DMS79 treated with DMSO at 0.1 percent for 48 hours (cell line): ENCODE measurements around the gene WFDC1.

ENCODE experiments used
- DNase-seq: peaks from one replicate; lab custom pipeline; 2025; lab: John Stamatoyannopoulos, UW

The WFDC1 gene

GRCh38 chr16:84294531-84295142 lies at the start of gene WFDC1:
TSS of gene WFDC1 (plus strand) at chr16:84294878. CDS start at chr16:84294972, 94 bp downstream.
- no peak for DNase-seq

- no peak for DNase-seq
Measured at GRCh38 chr16:84245956-84246678, 48.6 kb upstream of the WFDC1 start.

- no peak for DNase-seq
Measured at GRCh38 chr16:84246679-84247077, 48.0 kb upstream of the WFDC1 start.

GRCh38 chr16:84247331-84247730 lies 47.3 kb upstream of the WFDC1 start:
- DNase-seq, result no peak

- no peak for DNase-seq
Measured at GRCh38 chr16:84247844-84248243, 46.8 kb upstream of the WFDC1 start.

- DNase-seq, result no peak
Measured at GRCh38 chr16:84252184-84252583, 42.5 kb upstream of the WFDC1 start.

- no peak for DNase-seq
Measured at GRCh38 chr16:84253173-84253572, 41.5 kb upstream of the WFDC1 start.

- DNase-seq, result no peak
Measured at GRCh38 chr16:84254062-84254461, 40.6 kb upstream of the WFDC1 start.

GRCh38 chr16:84255050-84255810 lies 39.4 kb upstream of the WFDC1 start:
- no peak for DNase-seq

GRCh38 chr16:84258266-84258665 lies 36.4 kb upstream of the WFDC1 start:
- no peak for DNase-seq

GRCh38 chr16:84259691-84260090 lies 35.0 kb upstream of the WFDC1 start:
- DNase-seq, result no peak

GRCh38 chr16:84260766-84261554 lies 33.7 kb upstream of the WFDC1 start:
- DNase-seq, result no peak

GRCh38 chr16:84262031-84262430 lies 32.6 kb upstream of the WFDC1 start:
- DNase-seq, result no peak

GRCh38 chr16:84262939-84263338 lies 31.7 kb upstream of the WFDC1 start:
- DNase-seq, result no peak

GRCh38 chr16:84266451-84266850 lies 28.2 kb upstream of the WFDC1 start:
- DNase-seq, result no peak

- no peak for DNase-seq
Measured at GRCh38 chr16:84267380-84267779, 27.3 kb upstream of the WFDC1 start.

- peak; percentile 50 for DNase-seq
Measured at GRCh38 chr16:84268291-84269040, 26.2 kb upstream of the WFDC1 start.

GRCh38 chr16:84270071-84270470 lies 24.6 kb upstream of the WFDC1 start:
- DNase-seq, result no peak

- no peak for DNase-seq
Measured at GRCh38 chr16:84270531-84270930, 24.1 kb upstream of the WFDC1 start.

- no peak for DNase-seq
Measured at GRCh38 chr16:84271037-84271436, 23.6 kb upstream of the WFDC1 start.

GRCh38 chr16:84271866-84272265 lies 22.8 kb upstream of the WFDC1 start:
- no peak for DNase-seq
